Right ventricle myocardium superior (tissue), 1 donor: ENCODE measurements around the gene DNAJC16. TPM values are rescaled to one million over a fixed set of nuclear protein-coding genes. Genes with fewer than 3 reads are reported as not detected.
"Not testable (repeated sequence)": the region's sequence is repeated elsewhere in the genome, so short reads cannot be mapped to it uniquely, and the experiment has no call there.

Experiments used
- ATAC-seq: fragments of 200-7000 bp; cut with Tn5 transposase; one replicate; pipeline ENCODE4 v1.9.1; 2020; ENCODE audit warnings: mild to moderate bottlenecking; ENCODE audit not compliant: poor library complexity
- DNase-seq: peaks from one replicate; pipeline ENCODE4 v3.0.0-alpha.2; 2020
- intact Hi-C: fragments of 100-400 bp; cut with DNase I; formaldehyde crosslinking; loops from one replicate; pipeline ENCODE4 v1.11.2; 2022
- long read RNA-seq: library from polyadenylated mRNA; unstranded; transcript quantifications from one replicate; pipeline ENCODE4 v2.0.0, GENCODE V29; 2021
- total RNA-seq: library from RNA; stranded (reverse); fragmentation: NEBNext Ultra II Directional; extraction: Animal tissue kit (Norgen Biotek cat#: 25700); gene quantifications from one replicate; pipeline ENCODE4 v1.2.1, GENCODE V29; 2021
- donor health status: DM: no; HTN: yes; CAD: no; lungs with severe emphysema.

The DNAJC16 gene
- total RNA-seq, result 16.6 TPM
- long read RNA-seq, full-length matches to known transcripts, result 5 of 10 reads
- long read RNA-seq, partial matches to known transcripts, result 0 of 10 reads
- long read RNA-seq, other reads (novel, unspliced or antisense), result 5 of 10 reads

GRCh38 chr1:15526490-15527339 is at the start of gene DNAJC16:
Gene DNAJC16 (plus strand): TSS chr1:15526848. CDS start chr1:15529106, 2,258 bp downstream.
- intact Hi-C loops, result no loop called here
- peak; percentile 98 for DNase-seq
- peak; percentile 65 for ATAC-seq

GRCh38 chr1:15476927-15477326 is 49.7 kb upstream of the DNAJC16 start:
- intact Hi-C loops, result no loop called here
- DNase-seq, result no peak
- no peak for ATAC-seq

- intact Hi-C loops, result no loop called here
- no peak for ATAC-seq
- no peak for DNase-seq
Observed at GRCh38 chr1:15477646-15478212, 48.9 kb upstream of the DNAJC16 start.

GRCh38 chr1:15479654-15480347 is 46.8 kb upstream of the DNAJC16 start:
- intact Hi-C loops, result no loop called here
- DNase-seq, result no peak

GRCh38 chr1:15482455-15482854 is 44.2 kb upstream of the DNAJC16 start:
- peak; percentile 62 for ATAC-seq
- intact Hi-C loops, DNase-seq: not testable (repeated sequence)

More at GRCh38 chr1:15479654-15480347, 46.8 kb upstream of the DNAJC16 start:
- no peak for ATAC-seq

- DNase-seq, ATAC-seq, intact Hi-C loops: not testable (repeated sequence)
Observed at GRCh38 chr1:15482983-15483543, 43.6 kb upstream of the DNAJC16 start.

- DNase-seq, result no peak
- intact Hi-C loops, result no loop called here
- no peak for ATAC-seq
Observed at GRCh38 chr1:15483971-15484370, 42.7 kb upstream of the DNAJC16 start.

GRCh38 chr1:15484443-15484842 is 42.2 kb upstream of the DNAJC16 start:
- intact Hi-C loops, DNase-seq, ATAC-seq: not testable (repeated sequence)

GRCh38 chr1:15485636-15486035 is 41.0 kb upstream of the DNAJC16 start:
- intact Hi-C loops, result no loop called here
- no peak for ATAC-seq
- no peak for DNase-seq

- intact Hi-C loops, DNase-seq, ATAC-seq: not testable (repeated sequence)
Observed at GRCh38 chr1:15486844-15487610, 39.6 kb upstream of the DNAJC16 start.

GRCh38 chr1:15488371-15488770 is 38.3 kb upstream of the DNAJC16 start:
- no peak for DNase-seq
- intact Hi-C loops, result no loop called here

GRCh38 chr1:15489052-15489736 is 37.5 kb upstream of the DNAJC16 start:
- no peak for DNase-seq
- ATAC-seq, result peak; percentile 22
- intact Hi-C loops, result no loop called here

More at GRCh38 chr1:15488371-15488770, 38.3 kb upstream of the DNAJC16 start:
- ATAC-seq, result no peak

- DNase-seq, intact Hi-C loops, ATAC-seq: not testable (repeated sequence)
Observed at GRCh38 chr1:15491010-15491409, 35.6 kb upstream of the DNAJC16 start.

GRCh38 chr1:15492596-15492995 is 34.1 kb upstream of the DNAJC16 start:
- peak; percentile 62 for DNase-seq
- ATAC-seq, result peak; percentile 92
- intact Hi-C loops, result no loop called here

- intact Hi-C loops, result no loop called here
- DNase-seq (no peak), ATAC-seq (no peak)
Observed at GRCh38 chr1:15493869-15494390, 32.7 kb upstream of the DNAJC16 start.

- ATAC-seq (peak; percentile 11), DNase-seq (no peak)
- intact Hi-C loops, result no loop called here
Observed at GRCh38 chr1:15500184-15501178, 26.2 kb upstream of the DNAJC16 start.
